Stimulated activated CD8-positive, alpha-beta memory T cell treated with anti-CD3 and anti-CD28 coated beads, Interleukin-12 subunit alpha, Interleukin-12 subunit beta, amount 100 ng/mL, for 4 hours (primary cell): ENCODE data around the gene FIS1.
"Not testable (repeated sequence)": the region's sequence is repeated elsewhere in the genome, so short reads cannot be mapped to it uniquely, and the experiment has no call there.

Experiments used
- DNase-seq: peaks from one replicate; pipeline ENCODE4 v3.0.0-alpha.2; 2020; ENCODE audit warnings: low read depth

Gene FIS1

GRCh38 chr7:101258243-101258731 is 13.4 kb upstream of the FIS1 start:
- no peak for DNase-seq

- DNase-seq, result no peak
Observed at GRCh38 chr7:101255796-101256195, 10.9 kb upstream of the FIS1 start.

- not testable (repeated sequence) for DNase-seq
Observed at GRCh38 chr7:101253199-101253598, 8.3 kb upstream of the FIS1 start.

- peak; percentile 97 for DNase-seq
Observed at GRCh38 chr7:101251871-101252659, 7.2 kb upstream of the FIS1 start.

- no peak for DNase-seq
Observed at GRCh38 chr7:101250324-101250723, 5.4 kb upstream of the FIS1 start.

GRCh38 chr7:101248276-101248675 is 3.4 kb upstream of the FIS1 start:
- DNase-seq, result no peak

GRCh38 chr7:101245147-101245668 is 327 bp upstream of the FIS1 start:
- no peak for DNase-seq

- DNase-seq, result no peak
Observed at GRCh38 chr7:101243646-101244374, 1.1 kb downstream of the FIS1 start.

GRCh38 chr7:101241443-101242349 is 3.2 kb downstream of the FIS1 start:
- no peak for DNase-seq

- no peak for DNase-seq
Observed at GRCh38 chr7:101241015-101241363, 3.9 kb downstream of the FIS1 start.

- no peak for DNase-seq
Observed at GRCh38 chr7:101240226-101241014, 4.5 kb downstream of the FIS1 start.

- no peak for DNase-seq
Observed at GRCh38 chr7:101239951-101240220, 5.0 kb downstream of the FIS1 start.

GRCh38 chr7:101239191-101239950 is 5.5 kb downstream of the FIS1 start:
- no peak for DNase-seq

- DNase-seq, result no peak
Observed at GRCh38 chr7:101238226-101239182, 6.4 kb downstream of the FIS1 start.

- DNase-seq, result no peak
Observed at GRCh38 chr7:101237206-101238067, 7.4 kb downstream of the FIS1 start, which contains the start of gene CLDN15. TSS of gene CLDN15 (minus strand) at chr7:101237802. CDS start at chr7:101237581, 221 bp downstream.

GRCh38 chr7:101236292-101236835 is 8.5 kb downstream of the FIS1 start:
- DNase-seq, result no peak

- DNase-seq, result no peak
Observed at GRCh38 chr7:101235522-101235921, 9.4 kb downstream of the FIS1 start.

- DNase-seq, result no peak
Observed at GRCh38 chr7:101235050-101235449, 9.8 kb downstream of the FIS1 start.
